Mesenchymal stem cell (in vitro differentiated cells and primary cell): ENCODE data around the gene DSC2.

ENCODE experiments used
- DNase-seq: peaks from one replicate; pipeline ENCODE4 v3.0.0-alpha.2; 2013
- H2AFZ ChIP-seq: one replicate; pipeline ENCODE4 v1.6.1; 2013; ENCODE audit warnings: low read depth, mild to moderate bottlenecking, control low read depth, inconsistent platforms, low read length, moderate library complexity
- H2AK5ac ChIP-seq: 2 replicates; pipeline ENCODE4 v1.6.1; 2013; ENCODE audit warnings: low read length, moderate library complexity, mild to moderate bottlenecking, inconsistent platforms; ENCODE audit not compliant: severe bottlenecking
- H2BK120ac ChIP-seq: one replicate; pipeline ENCODE4 v1.6.1; 2013; ENCODE audit warnings: low read depth, mild to moderate bottlenecking, inconsistent platforms, low read length, moderate library complexity
- H2BK12ac ChIP-seq, 2 experiments: one replicate each; pipeline ENCODE4 v1.6.1; 2013; ENCODE audit warnings: inconsistent platforms in 2 of 2, low read length in 2 of 2, mild to moderate bottlenecking in 2 of 2, moderate library complexity in 2 of 2, control low read depth in 1 of 2
- H2BK15ac ChIP-seq: one replicate; pipeline ENCODE4 v1.6.1; 2013; ENCODE audit warnings: mild to moderate bottlenecking, low read depth, inconsistent platforms; ENCODE audit not compliant: poor library complexity, severe bottlenecking
- H2BK5ac ChIP-seq: 2 replicates; pipeline ENCODE4 v1.6.1; 2013; ENCODE audit warnings: low read depth, mild to moderate bottlenecking, low read length, control low read depth, inconsistent platforms; ENCODE audit not compliant: poor library complexity, severe bottlenecking
- H3K14ac ChIP-seq, 2 experiments: one replicate each; pipeline ENCODE4 v1.6.1; 2013; ENCODE audit warnings: inconsistent platforms in 2 of 2, low read length in 2 of 2, control low read depth in 1 of 2, mild to moderate bottlenecking in 1 of 2, moderate library complexity in 1 of 2
- H3K18ac ChIP-seq, 2 experiments: one replicate each; pipeline ENCODE4 v1.6.1; 2013; ENCODE audit warnings: inconsistent platforms in 2 of 2, low read length in 2 of 2, control low read depth in 1 of 2, low read depth in 1 of 2, mild to moderate bottlenecking in 1 of 2
- H3K23ac ChIP-seq, 2 experiments: one replicate each; pipeline ENCODE4 v1.6.1; 2013; ENCODE audit warnings: inconsistent platforms in 2 of 2, low read length in 2 of 2, mild to moderate bottlenecking in 2 of 2, moderate library complexity in 2 of 2, control low read depth in 1 of 2
- H3K27ac ChIP-seq: 2 replicates; pipeline ENCODE4 v1.5.1; 2013; ENCODE audit warnings: mild to moderate bottlenecking, moderate library complexity, low read length, control low read depth, inconsistent platforms; ENCODE audit not compliant: poor library complexity, severe bottlenecking
- H3K27me3 ChIP-seq, 2 experiments: 2 replicates each; pipeline versions ENCODE4 v1.6.1 to v1.7.0; 2013; ENCODE audit warnings: low read length in 2 of 2, mild to moderate bottlenecking in 2 of 2, moderate library complexity in 2 of 2, control low read depth in 1 of 2, inconsistent platforms in 1 of 2; ENCODE audit not compliant: control insufficient read depth in 1 of 2, insufficient read depth in 1 of 2
- H3K36me3 ChIP-seq, 2 experiments: 2 replicates each; pipeline versions ENCODE4 v1.6.1 to v1.7.0; 2013; ENCODE audit warnings: low read length in 2 of 2, control low read depth in 1 of 2, inconsistent platforms in 1 of 2, low read depth in 1 of 2, mild to moderate bottlenecking in 1 of 2; ENCODE audit not compliant: insufficient read depth in 2 of 2, control insufficient read depth in 1 of 2
- H3K4ac ChIP-seq, 2 experiments: one replicate each; pipeline ENCODE4 v1.6.1; 2013; ENCODE audit warnings: inconsistent platforms in 2 of 2, low read length in 2 of 2, mild to moderate bottlenecking in 2 of 2, moderate library complexity in 2 of 2, control low read depth in 1 of 2, low read depth in 1 of 2
- H3K4me1 ChIP-seq: 2 replicates; pipeline ENCODE4 v1.6.1; 2013; ENCODE audit warnings: low read depth, low read length, control low read depth; ENCODE audit not compliant: control insufficient read depth, insufficient read depth
- H3K4me2 ChIP-seq: 2 replicates; pipeline ENCODE4 v1.6.1; 2013; ENCODE audit warnings: low read length, mild to moderate bottlenecking, inconsistent platforms; ENCODE audit not compliant: poor library complexity, severe bottlenecking
- H3K4me3 ChIP-seq, 2 experiments: 2 replicates each; pipeline versions ENCODE4 v1.5.1 to v1.7.0; 2013; ENCODE audit warnings: low read length in 2 of 2, mild to moderate bottlenecking in 2 of 2, control low read depth in 1 of 2, low read depth in 1 of 2; ENCODE audit not compliant: insufficient read depth in 1 of 2
- H3K79me1 ChIP-seq: replicated peaks from 2 replicates; pipeline ENCODE4 v1.6.1; 2013; ENCODE audit warnings: mild to moderate bottlenecking, control low read depth, low read length, inconsistent platforms; ENCODE audit not compliant: poor library complexity, severe bottlenecking
- H3K9ac ChIP-seq: 2 replicates; pipeline ENCODE4 v1.7.0; 2013; ENCODE audit warnings: mild to moderate bottlenecking, low read length, moderate library complexity
- H3K9me3 ChIP-seq: 2 replicates; pipeline ENCODE4 v1.7.0; 2013; ENCODE audit warnings: mild to moderate bottlenecking, low read length; ENCODE audit not compliant: control insufficient read depth
- H4K8ac ChIP-seq: one replicate; pipeline ENCODE4 v1.6.1; 2013; ENCODE audit warnings: inconsistent platforms, mild to moderate bottlenecking, low read length, moderate library complexity
- H4K91ac ChIP-seq: one replicate; pipeline ENCODE4 v1.6.1; 2013; ENCODE audit warnings: mild to moderate bottlenecking, low read length, inconsistent platforms
- WGBS: methylation state at CpG from one replicate; pipeline ENCODE4 v1.1.7; 2013; ENCODE audit warnings: mixed read lengths; 5-methylcytosine and 5-hydroxymethylcytosine counted together

Gene DSC2

GRCh38 chr18:31010601-31011000 lies 91.6 kb downstream of the DSC2 start:
- H3K79me1 ChIP-seq = no peaks in the 10 kb centered on the region
- no peak overlapping the region for H3K9ac ChIP-seq
- no peak overlapping the region for H2AK5ac ChIP-seq
- DNase-seq = no peak
- H4K91ac ChIP-seq = no peak overlapping the region
- no peaks in the 10 kb centered on the region for H3K9me3 ChIP-seq
- H3K36me3 ChIP-seq = peaks cover 0 to 3% of the 10 kb centered on the region in 2 experiments
- H2BK12ac ChIP-seq = no peak overlapping the region
- H3K4me2 ChIP-seq = no peak overlapping the region
- H2BK5ac ChIP-seq = no peak overlapping the region
- H3K23ac ChIP-seq = no peak overlapping the region
- WGBS = no CpG with 5 or more reads among the region's 4 CpGs
- no peak overlapping the region for H4K8ac ChIP-seq
- no peak overlapping the region for H3K4ac ChIP-seq
- no peak overlapping the region for H3K27ac ChIP-seq
- no peak overlapping the region for H3K18ac ChIP-seq
- H2AFZ ChIP-seq = no peak overlapping the region
- no peak overlapping the region for H2BK120ac ChIP-seq
- no peaks in the 10 kb centered on the region for H3K27me3 ChIP-seq
- H2BK15ac ChIP-seq = no peak overlapping the region
- H3K4me3 ChIP-seq = no peak overlapping the region
- peaks cover 3% of the 10 kb centered on the region for H3K4me1 ChIP-seq
- H3K14ac ChIP-seq = no peak overlapping the region
